ENCODE data around the gene TMCO1.

Gene TMCO1

DNA sequence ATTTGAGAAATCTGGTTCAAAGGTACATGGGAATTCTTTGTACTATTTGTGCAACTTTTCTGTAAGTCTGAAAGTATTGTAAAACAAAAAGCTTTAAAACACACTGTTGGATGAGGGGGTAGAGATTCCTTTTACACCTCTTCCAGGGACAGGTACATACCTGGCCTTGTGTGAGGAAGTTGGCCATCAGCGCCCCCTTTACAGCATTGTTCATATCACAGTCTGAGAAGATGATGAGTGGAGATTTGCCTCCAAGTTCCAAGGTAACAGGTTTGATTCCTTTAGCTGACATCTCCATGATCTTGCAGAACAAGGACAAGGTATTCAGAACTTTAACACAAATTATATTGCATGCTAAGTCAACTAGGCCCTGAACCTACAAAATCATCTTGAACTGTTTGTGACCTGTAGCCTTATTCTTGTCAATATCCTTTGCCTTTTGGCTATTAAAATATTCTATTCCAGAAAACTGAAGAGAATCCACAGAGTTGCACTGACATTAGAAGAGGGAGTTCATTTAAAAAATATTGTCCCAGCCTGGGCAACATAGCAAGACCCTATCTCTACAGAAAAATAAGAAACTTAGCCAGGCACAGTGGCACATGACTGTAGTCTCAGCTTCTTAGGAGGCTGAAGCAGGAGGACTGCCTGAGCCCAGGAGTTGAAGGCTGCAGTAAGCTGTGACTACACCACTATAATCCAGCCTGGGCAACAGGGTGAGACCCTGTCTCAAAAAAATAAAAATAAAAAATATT, 89.2 kb downstream of the TMCO1 start:
- Histone ChIP-seq H3K4me3 (ENCODE audit: low read depth, low read length) (no peak overlapping the region), H3K36me3 (ENCODE audit: control insufficient read depth, insufficient read depth, low read length) (no peaks in the 10 kb centered on the region), H3K27me3 (ENCODE audit: control insufficient read depth, insufficient read depth, low read length) (no peaks in the 10 kb centered on the region), H3K9ac (ENCODE audit: low read depth, low read length) (no peak overlapping the region), H3K4me1 (ENCODE audit: control insufficient read depth, insufficient read depth, low read length) (no peaks in the 10 kb centered on the region), H3K9me3 (ENCODE audit: control insufficient read depth, insufficient read depth, low read length) (no peaks in the 10 kb centered on the region)

DNA sequence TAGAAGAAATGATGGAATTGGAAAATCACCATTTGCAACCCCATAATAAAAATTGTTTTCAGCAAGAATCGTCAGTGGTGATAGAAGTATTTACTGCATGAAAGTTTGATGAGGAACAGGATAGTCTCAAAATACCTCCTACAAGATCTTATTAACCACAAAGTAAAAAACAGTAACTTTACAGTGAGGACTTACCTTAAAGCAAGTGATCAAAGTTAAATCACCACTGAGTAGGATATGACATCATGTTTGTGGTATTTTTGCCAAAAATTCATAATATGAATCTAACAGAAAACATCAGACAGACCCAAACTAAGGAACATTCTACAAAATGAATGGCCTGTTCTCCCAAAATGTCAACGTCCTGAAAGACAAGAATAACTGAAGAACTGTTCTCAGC, 90.2 kb downstream of the TMCO1 start:
- H3K36me3 ChIP-seq (ENCODE audit: control insufficient read depth, insufficient read depth, low read length), result no peaks in the 10 kb centered on the region
- H3K4me1 ChIP-seq (ENCODE audit: control insufficient read depth, insufficient read depth, low read length), result no peaks in the 10 kb centered on the region
- no peak overlapping the region for H3K4me3 ChIP-seq (ENCODE audit: low read depth, low read length)
- no peak overlapping the region for H3K9ac ChIP-seq (ENCODE audit: low read depth, low read length)
- no peaks in the 10 kb centered on the region for H3K27me3 ChIP-seq (ENCODE audit: control insufficient read depth, insufficient read depth, low read length)
- no peaks in the 10 kb centered on the region for H3K9me3 ChIP-seq (ENCODE audit: control insufficient read depth, insufficient read depth, low read length)
